CD14-positive monocyte (primary cell): ENCODE results near the gene LBHD2. TPM values are rescaled to one million over a fixed set of nuclear protein-coding genes. Genes with fewer than 3 reads are reported as not detected.

ENCODE experiments used
- DNase-seq, 3 donors: peaks; one replicate each; pipeline ENCODE4 v3.0.0-alpha.2; 2011 to 2022
- H2AFZ ChIP-seq: 2 replicates; pipeline ENCODE4 v1.6.0; 2012; ENCODE audit warnings: mild to moderate bottlenecking, low read depth, low read length, inconsistent platforms; ENCODE audit not compliant: insufficient read depth, poor library complexity, severe bottlenecking
- H3K27ac ChIP-seq, 2 donors: 1 replicate in 1 of 2; 2 replicates in 1 of 2; pipeline ENCODE4 v1.5.1; 2012 to 2013; ENCODE audit warnings: low read length in 2 of 2, control low read depth in 1 of 2, inconsistent platforms in 1 of 2, low read depth in 1 of 2, mild to moderate bottlenecking in 1 of 2
- H3K27me3 ChIP-seq, 2 donors: one replicate each; pipeline versions ENCODE4 v1.6.0 to v1.6.1; 2011 to 2013; ENCODE audit warnings: low read length in 2 of 2; ENCODE audit not compliant: control insufficient read depth in 2 of 2, insufficient read depth in 2 of 2
- H3K36me3 ChIP-seq, 2 donors: replicated peaks in 1 of 2; 1 replicate in 1 of 2; 2 replicates in 1 of 2; pipeline versions ENCODE4 v1.5.1 to v1.6.1; 2012 to 2013; ENCODE audit warnings: low read length in 2 of 2, control low read depth in 1 of 2, inconsistent platforms in 1 of 2, mild to moderate bottlenecking in 1 of 2; ENCODE audit not compliant: insufficient read depth in 2 of 2, control insufficient read depth in 1 of 2
- H3K4me1 ChIP-seq, 2 donors: 1 replicate in 1 of 2; 2 replicates in 1 of 2; pipeline versions ENCODE4 v1.5.1 to v1.6.1; 2012 to 2013; ENCODE audit warnings: low read length in 2 of 2, control low read depth in 1 of 2, inconsistent platforms in 1 of 2, mild to moderate bottlenecking in 1 of 2, moderate library complexity in 1 of 2; ENCODE audit not compliant: insufficient read depth in 2 of 2, control insufficient read depth in 1 of 2
- H3K4me2 ChIP-seq: replicated peaks from 2 replicates; pipeline ENCODE3; 2012; ENCODE audit warnings: low read length, moderate library complexity, mild to moderate bottlenecking; ENCODE audit not compliant: poor library complexity, severe bottlenecking; ENCODE audit errors: extremely low read depth
- H3K4me3 ChIP-seq, 3 experiments: fragments of 200-600 bp in 1 of 3; sonication (generic) in 1 of 3; replicated peaks in 1 of 3; 1 replicate in 2 of 3; 2 replicates in 1 of 3; pipeline ENCODE4 v1.5.1; 2011 to 2013; ENCODE audit warnings: low read length in 3 of 3, mild to moderate bottlenecking in 3 of 3, control low read depth in 2 of 3, low read depth in 2 of 3, inconsistent platforms in 1 of 3, moderate library complexity in 1 of 3
- H3K79me2 ChIP-seq: 2 replicates; pipeline ENCODE4 v1.6.0; 2012; ENCODE audit warnings: mild to moderate bottlenecking, control low read depth, inconsistent platforms, low read length, moderate library complexity; ENCODE audit not compliant: insufficient read depth
- H3K9ac ChIP-seq: 2 replicates; pipeline ENCODE4 v1.6.0; 2017; ENCODE audit warnings: low read length, mild to moderate bottlenecking; ENCODE audit not compliant: insufficient read depth, poor library complexity, severe bottlenecking
- H3K9me3 ChIP-seq, 2 donors: replicated peaks in 1 of 2; 1 replicate in 1 of 2; 2 replicates in 1 of 2; pipeline versions ENCODE4 v1.5.1 to v1.6.1; 2012 to 2013; ENCODE audit warnings: low read length in 2 of 2, control low read depth in 1 of 2; ENCODE audit not compliant: control insufficient read depth in 1 of 2, insufficient read depth in 1 of 2
- H4K20me1 ChIP-seq: 2 replicates; pipeline ENCODE4 v1.6.0; 2012; ENCODE audit warnings: mild to moderate bottlenecking, low read length, control low read depth, moderate library complexity; ENCODE audit not compliant: insufficient read depth
- H3K27ac Mint-ChIP-seq, 7 donors: one replicate each; pipeline ENCODE4 v1.8.0; 2020; ENCODE audit warnings: mild to moderate bottlenecking in 7 of 7, mixed read lengths in 7 of 7, moderate library complexity in 6 of 7, inconsistent platforms in 2 of 7
- H3K27me3 Mint-ChIP-seq, 3 donors: one replicate each; pipeline ENCODE4 v1.8.0; 2021 to 2022; ENCODE audit warnings: low read depth in 3 of 3, mild to moderate bottlenecking in 3 of 3, mixed read lengths in 3 of 3, moderate library complexity in 3 of 3, inconsistent platforms in 1 of 3
- H3K36me3 Mint-ChIP-seq, 2 donors: one replicate each; pipeline ENCODE4 v1.8.0; 2020; ENCODE audit warnings: mixed read lengths in 2 of 2, inconsistent platforms in 1 of 2, mild to moderate bottlenecking in 1 of 2
- H3K4me1 Mint-ChIP-seq: one replicate; pipeline ENCODE4 v1.8.0; 2020; ENCODE audit warnings: mild to moderate bottlenecking, mixed read lengths
- H3K4me3 Mint-ChIP-seq, 2 donors: one replicate each; pipeline ENCODE4 v1.8.0; 2020; ENCODE audit warnings: mild to moderate bottlenecking in 2 of 2, mixed read lengths in 2 of 2, moderate library complexity in 1 of 2
- H3K9me3 Mint-ChIP-seq, 7 donors: one replicate each; pipeline ENCODE4 v1.8.0; 2020 to 2022; ENCODE audit warnings: mixed read lengths in 7 of 7, mild to moderate bottlenecking in 6 of 7, moderate library complexity in 6 of 7, inconsistent platforms in 2 of 7
- WGBS: methylation state at CpG from one replicate; pipeline ENCODE4 v1.1.5; 2013; ENCODE audit warnings: missing lambda C conversion rate; ENCODE audit not compliant: insufficient coverage; 5-methylcytosine and 5-hydroxymethylcytosine counted together
- intact Hi-C, 2 donors: fragments of 100-400 bp; cut with micrococcal nuclease; formaldehyde crosslinking; loops; one replicate each; pipeline versions ENCODE4 v1.15.0 to v1.15.1; 2023
- polyA plus RNA-seq, 3 donors: library from polyadenylated mRNA; depleted of rRNA in 1 of 3; unstranded in 2 of 3; stranded (reverse) in 1 of 3; fragments of 300-500 nt in 2 of 3; fragments of >200 nt in 1 of 3; fragmentation: Illumina TruSeq in 2 of 3; gene quantifications; 1 replicate in 2 of 3; 2 replicates in 1 of 3; pipeline ENCODE4 v1.2.3, GENCODE V29; 2012 to 2021
- TF ChIP-seq, protein P1 (sequence below): fragments of 200-600 bp; IDR thresholded peaks from one replicate; pipeline ENCODE4 v1.8.0; 2022; ENCODE audit warnings: antibody characterized with exemption, mild to moderate bottlenecking

LBHD2 gene
- polyA plus RNA-seq, 3 donors, result not detected

DNA sequence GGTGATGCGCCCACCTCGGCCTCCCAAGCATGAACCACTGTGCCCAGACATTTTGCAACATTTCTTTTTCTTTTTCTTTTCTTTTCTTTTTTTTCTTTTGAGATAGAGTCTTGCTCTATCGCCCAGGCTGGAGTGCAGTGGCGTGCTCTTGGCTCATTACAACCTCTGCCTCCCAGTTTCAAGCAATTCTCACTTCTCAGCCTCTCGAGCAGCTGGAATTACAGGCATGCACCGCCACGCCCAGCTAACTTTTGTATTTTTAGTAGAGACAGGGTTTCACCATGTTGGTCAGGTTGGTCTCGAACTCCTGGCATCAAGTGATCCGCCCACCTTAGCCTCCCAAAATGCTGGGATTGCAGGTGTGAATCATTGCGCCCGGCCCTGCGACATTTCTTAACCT is 19.0 kb upstream of the LBHD2 start:
- no peaks in the 10 kb centered on the region for H4K20me1 ChIP-seq
- Mint-ChIP-seq H3K4me1 (peaks cover 5% of the 10 kb centered on the region), H3K27ac (no peak overlapping the region), H3K27me3 (peaks cover 26 to 38% (median 35%) of the 10 kb centered on the region in 3 donors), H3K9me3 (peaks cover 0 to 2% (median 0%) of the 10 kb centered on the region in 7 donors), H3K36me3 (no peaks in the 10 kb centered on the region), H3K4me3 (no peak overlapping the region)
- H2AFZ ChIP-seq, result no peak overlapping the region
- H3K79me2 ChIP-seq, result no peaks in the 10 kb centered on the region
- no peaks in the 10 kb centered on the region for H3K36me3 ChIP-seq
- H3K4me3 ChIP-seq, result no peak overlapping the region
- DNase-seq, result no peak
- intact Hi-C loops, result no loop called here
- no peaks in the 10 kb centered on the region for H3K4me1 ChIP-seq
- peaks cover under 1 to 16% of the 10 kb centered on the region in 2 donors for H3K27me3 ChIP-seq
- TF ChIP-seq, protein P1, sequence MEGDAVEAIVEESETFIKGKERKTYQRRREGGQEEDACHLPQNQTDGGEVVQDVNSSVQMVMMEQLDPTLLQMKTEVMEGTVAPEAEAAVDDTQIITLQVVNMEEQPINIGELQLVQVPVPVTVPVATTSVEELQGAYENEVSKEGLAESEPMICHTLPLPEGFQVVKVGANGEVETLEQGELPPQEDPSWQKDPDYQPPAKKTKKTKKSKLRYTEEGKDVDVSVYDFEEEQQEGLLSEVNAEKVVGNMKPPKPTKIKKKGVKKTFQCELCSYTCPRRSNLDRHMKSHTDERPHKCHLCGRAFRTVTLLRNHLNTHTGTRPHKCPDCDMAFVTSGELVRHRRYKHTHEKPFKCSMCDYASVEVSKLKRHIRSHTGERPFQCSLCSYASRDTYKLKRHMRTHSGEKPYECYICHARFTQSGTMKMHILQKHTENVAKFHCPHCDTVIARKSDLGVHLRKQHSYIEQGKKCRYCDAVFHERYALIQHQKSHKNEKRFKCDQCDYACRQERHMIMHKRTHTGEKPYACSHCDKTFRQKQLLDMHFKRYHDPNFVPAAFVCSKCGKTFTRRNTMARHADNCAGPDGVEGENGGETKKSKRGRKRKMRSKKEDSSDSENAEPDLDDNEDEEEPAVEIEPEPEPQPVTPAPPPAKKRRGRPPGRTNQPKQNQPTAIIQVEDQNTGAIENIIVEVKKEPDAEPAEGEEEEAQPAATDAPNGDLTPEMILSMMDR, result no peak
- WGBS, result no CpG with 5 or more reads among the region's 12 CpGs
- H3K9me3 ChIP-seq, result no peaks in the 10 kb centered on the region
- no peak overlapping the region for H3K4me2 ChIP-seq
- no peak overlapping the region for H3K9ac ChIP-seq
- no peak overlapping the region for H3K27ac ChIP-seq

DNA sequence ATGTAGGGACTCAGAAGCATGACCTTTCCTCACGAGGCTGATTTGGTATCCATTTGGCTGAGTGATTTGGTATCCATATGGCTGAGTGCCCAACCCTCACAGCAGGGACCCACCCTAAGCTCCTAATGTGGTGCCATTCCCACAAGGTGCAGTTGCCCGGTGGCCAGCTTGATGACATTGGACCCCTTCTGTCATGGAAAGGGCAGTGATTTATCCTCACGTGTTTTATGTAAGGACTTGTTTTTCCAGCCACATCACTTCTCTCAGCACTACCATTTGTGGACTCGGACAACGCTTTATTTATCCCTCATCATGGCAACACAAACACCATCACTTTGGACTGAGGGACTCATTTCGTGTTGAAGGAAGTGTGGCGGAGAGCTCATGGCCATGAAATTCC is 18.1 kb upstream of the LBHD2 start:
- Histone ChIP-seq H3K9me3 (no peaks in the 10 kb centered on the region), H3K36me3 (no peaks in the 10 kb centered on the region), H3K4me3 (no peak overlapping the region), H2AFZ (no peak overlapping the region), H4K20me1 (no peaks in the 10 kb centered on the region), H3K27ac (no peak overlapping the region), H3K9ac (no peak overlapping the region), H3K4me1 (no peaks in the 10 kb centered on the region), H3K4me2 (no peak overlapping the region), H3K27me3 (peaks cover 0 to 7% of the 10 kb centered on the region in 2 donors), H3K79me2 (no peaks in the 10 kb centered on the region)
- DNase-seq, result no peak
- TF ChIP-seq, protein P1, result no peak
- Mint-ChIP-seq H3K4me3 (no peak overlapping the region), H3K36me3 (no peaks in the 10 kb centered on the region), H3K4me1 (peaks cover 5% of the 10 kb centered on the region), H3K27me3 (peaks cover 19 to 32% (median 28%) of the 10 kb centered on the region in 3 donors), H3K9me3 (peaks cover 0 to 2% (median 0%) of the 10 kb centered on the region in 7 donors), H3K27ac (no peak overlapping the region)
- intact Hi-C loops, result no loop called here
- WGBS, result 100% methylated on average over 2 of the region's 7 CpGs
